SJSA1 (cell line): ENCODE results near the gene FREM2. TPM values are rescaled to one million over a fixed set of nuclear protein-coding genes. Genes with fewer than 3 reads are reported as not detected.

ENCODE experiments used
- DNase-seq, 2 experiments: peaks; one replicate each; pipeline ENCODE4 v3.0.0-alpha.2; 2015 to 2020; ENCODE audit warnings: low spot score in 2 of 2, low read depth in 1 of 2
- H3K27ac ChIP-seq: fragments of 250-450 bp; sonication (Bioruptor Pico); 2 replicates; pipeline ENCODE4 v1.5.1; 2020; ENCODE audit warnings: mild to moderate bottlenecking, moderate library complexity
- H3K27me3 ChIP-seq: fragments of 250-450 bp; sonication (Bioruptor Pico); replicated peaks from 2 replicates; pipeline ENCODE4 v1.5.1; 2020; ENCODE audit warnings: mild to moderate bottlenecking, moderate library complexity
- H3K36me3 ChIP-seq: fragments of 250-450 bp; sonication (Bioruptor Pico); 2 replicates; pipeline ENCODE4 v1.5.1; 2020; ENCODE audit warnings: mild to moderate bottlenecking
- H3K4me1 ChIP-seq: fragments of 250-450 bp; sonication (Bioruptor Pico); replicated peaks from 2 replicates; pipeline ENCODE4 v1.6.1; 2021; ENCODE audit warnings: mild to moderate bottlenecking
- H3K4me3 ChIP-seq: fragments of 250-450 bp; sonication (Bioruptor Pico); 2 replicates; pipeline ENCODE4 v1.5.1; 2020; ENCODE audit warnings: mild to moderate bottlenecking
- H3K9me3 ChIP-seq: fragments of 250-450 bp; sonication (Bioruptor Pico); replicated peaks from 2 replicates; pipeline ENCODE4 v1.5.1; 2020; ENCODE audit warnings: mild to moderate bottlenecking
- total RNA-seq: library from RNA; depleted of rRNA; stranded (reverse); fragments of >200 nt; shearing (Covaris generic); gene quantifications from 2 replicates; pipeline ENCODE4 v1.2.3, GENCODE V29; 2014

FREM2 gene
- total RNA-seq, 1 experiment from 2014 or later = not detected

- no peak for DNase-seq
- Histone ChIP-seq H3K36me3 (no peaks in the 10 kb centered on the region), H3K4me1 (no peaks in the 10 kb centered on the region), H3K9me3 (no peaks in the 10 kb centered on the region), H3K4me3 (no peak overlapping the region), H3K27ac (no peak overlapping the region), H3K27me3 (no peaks in the 10 kb centered on the region)
Measured at GRCh38 chr13:38849315-38849714, 162.4 kb downstream of the FREM2 start.

GRCh38 chr13:38850868-38851626 is 164.2 kb downstream of the FREM2 start:
- no peaks in the 10 kb centered on the region for H3K9me3 ChIP-seq
- DNase-seq = no peak
- no peak overlapping the region for H3K4me3 ChIP-seq
- H3K27me3 ChIP-seq = no peaks in the 10 kb centered on the region
- H3K36me3 ChIP-seq = no peaks in the 10 kb centered on the region
- no peaks in the 10 kb centered on the region for H3K4me1 ChIP-seq
- H3K27ac ChIP-seq = no peak overlapping the region

GRCh38 chr13:38854226-38854625 is 167.3 kb downstream of the FREM2 start:
- no peak for DNase-seq
- Histone ChIP-seq H3K4me3 (no peak overlapping the region), H3K9me3 (no peaks in the 10 kb centered on the region), H3K27ac (no peak overlapping the region), H3K4me1 (no peaks in the 10 kb centered on the region), H3K27me3 (no peaks in the 10 kb centered on the region), H3K36me3 (no peaks in the 10 kb centered on the region)

GRCh38 chr13:38856065-38856464 is 169.2 kb downstream of the FREM2 start:
- Histone ChIP-seq H3K27me3 (no peaks in the 10 kb centered on the region), H3K4me1 (no peaks in the 10 kb centered on the region), H3K36me3 (no peaks in the 10 kb centered on the region), H3K27ac (no peak overlapping the region), H3K9me3 (no peaks in the 10 kb centered on the region), H3K4me3 (no peak overlapping the region)
- no peak for DNase-seq

GRCh38 chr13:38862443-38862842 is 175.6 kb downstream of the FREM2 start:
- Histone ChIP-seq H3K36me3 (no peaks in the 10 kb centered on the region), H3K4me3 (no peak overlapping the region), H3K27me3 (no peaks in the 10 kb centered on the region), H3K27ac (no peak overlapping the region), H3K9me3 (no peaks in the 10 kb centered on the region), H3K4me1 (no peaks in the 10 kb centered on the region)
- DNase-seq = no peak

GRCh38 chr13:38863536-38863935 is 176.7 kb downstream of the FREM2 start:
- Histone ChIP-seq H3K9me3 (no peaks in the 10 kb centered on the region), H3K27me3 (no peaks in the 10 kb centered on the region), H3K36me3 (no peaks in the 10 kb centered on the region), H3K4me1 (no peaks in the 10 kb centered on the region), H3K27ac (no peak overlapping the region), H3K4me3 (no peak overlapping the region)
- DNase-seq = no peak

GRCh38 chr13:38866649-38867048 is 179.8 kb downstream of the FREM2 start:
- no peak overlapping the region for H3K27ac ChIP-seq
- no peaks in the 10 kb centered on the region for H3K27me3 ChIP-seq
- no peaks in the 10 kb centered on the region for H3K4me1 ChIP-seq
- H3K36me3 ChIP-seq = no peaks in the 10 kb centered on the region
- no peaks in the 10 kb centered on the region for H3K9me3 ChIP-seq
- no peak for DNase-seq
- no peak overlapping the region for H3K4me3 ChIP-seq

GRCh38 chr13:38868399-38868798 is 181.5 kb downstream of the FREM2 start:
- no peaks in the 10 kb centered on the region for H3K4me1 ChIP-seq
- no peaks in the 10 kb centered on the region for H3K9me3 ChIP-seq
- no peak overlapping the region for H3K4me3 ChIP-seq
- H3K27ac ChIP-seq = no peak overlapping the region
- H3K27me3 ChIP-seq = no peaks in the 10 kb centered on the region
- no peaks in the 10 kb centered on the region for H3K36me3 ChIP-seq
- no peak for DNase-seq

GRCh38 chr13:38868870-38869269 is 182.0 kb downstream of the FREM2 start:
- H3K4me1 ChIP-seq = no peaks in the 10 kb centered on the region
- H3K27ac ChIP-seq = no peak overlapping the region
- no peaks in the 10 kb centered on the region for H3K36me3 ChIP-seq
- H3K4me3 ChIP-seq = no peak overlapping the region
- H3K27me3 ChIP-seq = no peaks in the 10 kb centered on the region
- no peaks in the 10 kb centered on the region for H3K9me3 ChIP-seq
- DNase-seq = no peak

- Histone ChIP-seq H3K27ac (no peak overlapping the region), H3K36me3 (no peaks in the 10 kb centered on the region), H3K27me3 (no peaks in the 10 kb centered on the region), H3K9me3 (no peaks in the 10 kb centered on the region), H3K4me1 (no peaks in the 10 kb centered on the region), H3K4me3 (no peak overlapping the region)
- DNase-seq = no peak
Measured at GRCh38 chr13:38871275-38871674, 184.4 kb downstream of the FREM2 start.

GRCh38 chr13:38872693-38873092 is 185.8 kb downstream of the FREM2 start:
- no peak for DNase-seq

GRCh38 chr13:38875186-38875875 is 188.5 kb downstream of the FREM2 start:
- no peaks in the 10 kb centered on the region for H3K27me3 ChIP-seq
- H3K27ac ChIP-seq = no peak overlapping the region
- H3K36me3 ChIP-seq = no peaks in the 10 kb centered on the region
- H3K9me3 ChIP-seq = no peaks in the 10 kb centered on the region
- no peaks in the 10 kb centered on the region for H3K4me1 ChIP-seq
- no peak overlapping the region for H3K4me3 ChIP-seq
- DNase-seq = no peak

More at GRCh38 chr13:38872693-38873092, 185.8 kb downstream of the FREM2 start:
- H3K4me3 ChIP-seq = no peak overlapping the region
- H3K36me3 ChIP-seq = no peaks in the 10 kb centered on the region
- H3K27ac ChIP-seq = no peak overlapping the region
- no peaks in the 10 kb centered on the region for H3K4me1 ChIP-seq
- H3K9me3 ChIP-seq = no peaks in the 10 kb centered on the region
- H3K27me3 ChIP-seq = no peaks in the 10 kb centered on the region

GRCh38 chr13:38879278-38879677 is 192.4 kb downstream of the FREM2 start:
- H3K4me3 ChIP-seq = no peak overlapping the region
- no peak for DNase-seq
- H3K27me3 ChIP-seq = no peaks in the 10 kb centered on the region
- H3K27ac ChIP-seq = no peak overlapping the region
- H3K36me3 ChIP-seq = no peaks in the 10 kb centered on the region
- H3K4me1 ChIP-seq = no peaks in the 10 kb centered on the region
- H3K9me3 ChIP-seq = no peaks in the 10 kb centered on the region

GRCh38 chr13:38879786-38880185 is 192.9 kb downstream of the FREM2 start:
- no peak for DNase-seq
- Histone ChIP-seq H3K4me3 (no peak overlapping the region), H3K9me3 (no peaks in the 10 kb centered on the region), H3K27ac (no peak overlapping the region), H3K27me3 (no peaks in the 10 kb centered on the region), H3K36me3 (no peaks in the 10 kb centered on the region), H3K4me1 (no peaks in the 10 kb centered on the region)
